HepG2 (cell line): ENCODE measurements around the gene FAM229A. TPM values are rescaled to one million over a fixed set of nuclear protein-coding genes. Genes with fewer than 3 reads are reported as not detected.

Source experiments
- ARHGAP35 ChIP-seq: sonication (generic); formaldehyde crosslinking; IDR thresholded peaks from 2 replicates; pipeline ENCODE4 v1.9.0; 2022; ENCODE audit warnings: mild to moderate bottlenecking, inconsistent platforms, moderate library complexity, missing genetic modification reagents, borderline replicate concordance
- BRCA1 ChIP-seq: sonication (generic); formaldehyde crosslinking; IDR thresholded peaks from 2 replicates; pipeline ENCODE4 v1.4.0; 2020; ENCODE audit warnings: missing genetic modification reagents
- CEBPZ ChIP-seq: IDR thresholded peaks from 2 replicates; pipeline ENCODE4 v1.6.1; 2012; ENCODE audit warnings: low read length, improper control_type of control experiment
- ETS1 ChIP-seq: sonication (generic); formaldehyde crosslinking; IDR thresholded peaks from 2 replicates; pipeline ENCODE4 v1.4.0; 2020; ENCODE audit warnings: missing genetic modification reagents
- HNF1B ChIP-seq: sonication (generic); formaldehyde crosslinking; IDR thresholded peaks from 2 replicates; pipeline ENCODE4 v1.5.1; 2020; ENCODE audit warnings: mild to moderate bottlenecking, moderate library complexity, missing genetic modification reagents
- NFAT5 ChIP-seq: sonication (generic); formaldehyde crosslinking; IDR thresholded peaks from 2 replicates; pipeline ENCODE4 v1.4.0; 2020; ENCODE audit warnings: missing genetic modification reagents
- POGK ChIP-seq: sonication (generic); formaldehyde crosslinking; conservative IDR thresholded peaks from 2 replicates; pipeline ENCODE4 v1.8.0; 2022; ENCODE audit warnings: mild to moderate bottlenecking, moderate library complexity, missing genetic modification reagents
- ZBTB3 ChIP-seq: sonication (generic); formaldehyde crosslinking; IDR thresholded peaks from 2 replicates; pipeline ENCODE4 v1.4.0; 2020; ENCODE audit warnings: low read depth, mild to moderate bottlenecking, moderate library complexity, missing genetic modification reagents, borderline replicate concordance
- ZFP62 ChIP-seq: sonication (generic); formaldehyde crosslinking; IDR thresholded peaks from 2 replicates; pipeline ENCODE4 v1.4.0; 2020; ENCODE audit warnings: missing genetic modification reagents
- ZNF605 ChIP-seq: sonication (generic); formaldehyde crosslinking; IDR thresholded peaks from 2 replicates; pipeline ENCODE4 v1.8.0; 2022; ENCODE audit warnings: mild to moderate bottlenecking, missing genetic modification reagents
- ZNF615 ChIP-seq: sonication (generic); formaldehyde crosslinking; IDR thresholded peaks from 2 replicates; pipeline ENCODE4 v1.5.0; 2020; ENCODE audit warnings: mild to moderate bottlenecking, missing genetic modification reagents, borderline replicate concordance
- ZNF672 ChIP-seq: sonication (generic); formaldehyde crosslinking; IDR thresholded peaks from 2 replicates; pipeline ENCODE4 v1.8.1; 2022; ENCODE audit warnings: missing genetic modification reagents
- ZNF850 ChIP-seq: sonication (generic); formaldehyde crosslinking; conservative IDR thresholded peaks from 2 replicates; pipeline ENCODE4 v1.9.0; 2021; ENCODE audit warnings: mild to moderate bottlenecking, missing genetic modification reagents
- ZSCAN5A ChIP-seq: sonication (generic); formaldehyde crosslinking; IDR thresholded peaks from 2 replicates; pipeline ENCODE4 v1.8.0; 2022; ENCODE audit warnings: mild to moderate bottlenecking, missing genetic modification reagents, borderline replicate concordance
- polyA plus RNA-seq, 8 experiments: library from polyadenylated mRNA; depleted of rRNA in 3 of 8; stranded (reverse) in 7 of 8; unstranded in 1 of 8; fragments of >200 nt; fragmentation: Illumina TruSeq in 4 of 8; extraction: Trizol in 4 of 8; gene quantifications; 2 replicates each; pipeline versions ENCODE4 v1.2.1 to v1.2.3, GENCODE V29; 2011 to 2016; ENCODE audit warnings: low read depth in 4 of 8, missing spikeins in 1 of 8, mixed read lengths in 1 of 8; ENCODE audit not compliant: insufficient read depth in 1 of 8
- total RNA-seq, 5 experiments: library from RNA; depleted of rRNA; stranded (reverse); fragments of >200 nt; fragmentation: Illumina TruSeq; extraction: Trizol; gene quantifications; 2 replicates each; pipeline ENCODE4 v1.2.3, GENCODE V29; 2016; ENCODE audit warnings: low read depth in 1 of 5

FAM229A gene
- total and polyA plus RNA-seq, 2 of the 13 experiments (the other 11 are each of a cell fraction or from before 2014, with no cell fraction given), result 3.2 to 17.6 TPM

- TF ChIP-seq ETS1 (CRISPR knock-in tag) (no peak), POGK (no peak), ZNF605 (no peak), ZNF850 (CRISPR knock-in tag) (no peak), NFAT5 (CRISPR knock-in tag) (no peak), ARHGAP35 (no peak), CEBPZ (no peak), ZNF672 (CRISPR knock-in tag) (no peak), BRCA1 (CRISPR knock-in tag) (no peak), ZSCAN5A (CRISPR knock-in tag) (no peak), ZNF615 (CRISPR knock-in tag) (no peak), ZBTB3 (CRISPR knock-in tag) (no peak), ZFP62 (no peak), HNF1B (CRISPR knock-in tag) (0 out of 2 replicates have a peak, but pooled peaks have one; percentile 15)
Measured at GRCh38 chr1:32345289-32345827, 16.9 kb downstream of the FAM229A start (continued).
